ENCODE data around the gene EPHB1. TPM values are rescaled to one million over a fixed set of nuclear protein-coding genes. Genes with fewer than 3 reads are reported as not detected.

EPHB1 gene
- total RNA-seq, 2 donors from 2014 or later = 0.68 to 0.71 TPM

GRCh38 chr3:134874737-134875413 is 79.8 kb downstream of the EPHB1 start:
- DNase-seq (ENCODE audit: low spot score) = no peak
- TF ChIP-seq CTCF (IDR thresholded peaks at IDR 0.05) = no peak
- Histone ChIP-seq H3K36me3 (no peaks in the 10 kb centered on the region), H3K4me3 (no peak overlapping the region), H3K9me3 (no peaks in the 10 kb centered on the region), H3K27ac (no peak overlapping the region), H3K27me3 (replicated peaks; ENCODE audit: insufficient read depth) (no peaks in the 10 kb centered on the region), H3K4me1 (ENCODE audit: control insufficient read depth in 1 of 2, low read depth in 2 of 2) (no peaks in the 10 kb centered on the region)
- ATAC-seq (ENCODE audit: insufficient number of reproducible peaks, low FRiP score, low read depth) = no peak

- no peak overlapping the region for H3K4me3 ChIP-seq
- no peaks in the 10 kb centered on the region for H3K4me1 ChIP-seq (ENCODE audit: control insufficient read depth in 1 of 2, low read depth in 2 of 2)
- TF ChIP-seq CTCF (IDR thresholded peaks at IDR 0.05) = no peak
- H3K36me3 ChIP-seq = no peaks in the 10 kb centered on the region
- ATAC-seq (ENCODE audit: insufficient number of reproducible peaks, low FRiP score, low read depth) = no peak
- no peaks in the 10 kb centered on the region for H3K27me3 ChIP-seq (replicated peaks; ENCODE audit: insufficient read depth)
- H3K27ac ChIP-seq = no peak overlapping the region
- no peaks in the 10 kb centered on the region for H3K9me3 ChIP-seq
- DNase-seq (ENCODE audit: low spot score) = no peak
Observed at GRCh38 chr3:134876836-134877235, 81.8 kb downstream of the EPHB1 start.

GRCh38 chr3:134877788-134878187 is 82.7 kb downstream of the EPHB1 start:
- ATAC-seq (ENCODE audit: insufficient number of reproducible peaks, low FRiP score, low read depth) (no peak), DNase-seq (ENCODE audit: low spot score) (no peak)
- TF ChIP-seq CTCF (IDR thresholded peaks at IDR 0.05) = no peak
- Histone ChIP-seq H3K36me3 (no peaks in the 10 kb centered on the region), H3K9me3 (no peaks in the 10 kb centered on the region), H3K4me3 (no peak overlapping the region), H3K27me3 (replicated peaks; ENCODE audit: insufficient read depth) (no peaks in the 10 kb centered on the region), H3K27ac (no peak overlapping the region), H3K4me1 (ENCODE audit: control insufficient read depth in 1 of 2, low read depth in 2 of 2) (no peaks in the 10 kb centered on the region)

DNA sequence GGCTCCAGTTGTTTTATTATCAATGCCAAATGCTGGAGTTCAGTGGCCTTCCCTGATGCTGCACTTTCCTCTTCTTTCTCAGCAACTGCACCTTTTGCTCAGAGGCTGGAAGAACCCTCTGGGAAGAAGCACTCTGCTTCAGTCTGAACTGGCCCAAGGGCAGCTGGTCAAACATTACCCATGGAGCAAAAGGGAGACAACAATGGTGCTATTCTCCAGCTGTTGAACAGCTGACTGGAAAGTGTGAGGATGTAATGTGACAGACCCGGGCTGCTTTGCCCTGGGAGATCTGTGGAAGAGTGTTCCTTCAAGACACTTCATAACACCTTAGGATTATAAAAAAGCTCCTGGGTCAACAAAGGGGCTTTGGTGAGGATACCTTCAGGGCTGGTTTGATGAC is 84.9 kb downstream of the EPHB1 start:
- TF ChIP-seq CTCF (IDR thresholded peaks at IDR 0.05) = no peak
- no peak for DNase-seq (ENCODE audit: low spot score)
- no peak overlapping the region for H3K4me3 ChIP-seq
- H3K9me3 ChIP-seq = no peaks in the 10 kb centered on the region
- no peaks in the 10 kb centered on the region for H3K36me3 ChIP-seq
- H3K27ac ChIP-seq = no peak overlapping the region
- no peaks in the 10 kb centered on the region for H3K4me1 ChIP-seq (ENCODE audit: control insufficient read depth in 1 of 2, low read depth in 2 of 2)
- no peak for ATAC-seq (ENCODE audit: insufficient number of reproducible peaks, low FRiP score, low read depth)
- H3K27me3 ChIP-seq (replicated peaks; ENCODE audit: insufficient read depth) = no peaks in the 10 kb centered on the region

GRCh38 chr3:134880431-134880830 is 85.4 kb downstream of the EPHB1 start:
- Histone ChIP-seq H3K27me3 (replicated peaks; ENCODE audit: insufficient read depth) (no peaks in the 10 kb centered on the region), H3K27ac (no peak overlapping the region), H3K4me1 (ENCODE audit: control insufficient read depth in 1 of 2, low read depth in 2 of 2) (no peaks in the 10 kb centered on the region), H3K4me3 (no peak overlapping the region), H3K9me3 (no peaks in the 10 kb centered on the region), H3K36me3 (no peaks in the 10 kb centered on the region)
- DNase-seq (ENCODE audit: low spot score) (no peak), ATAC-seq (ENCODE audit: insufficient number of reproducible peaks, low FRiP score, low read depth) (no peak)
- TF ChIP-seq CTCF (IDR thresholded peaks at IDR 0.05) = no peak
